Liver (tissue), 5 donors: ENCODE results near the gene TRIM38. TPM values are rescaled to one million over a fixed set of nuclear protein-coding genes. Genes with fewer than 3 reads are reported as not detected.

ENCODE experiments used
- polyA plus RNA-seq, 2 donors: library from polyadenylated mRNA; stranded (reverse) in 1 of 2; unstranded in 1 of 2; fragments of 200-250 nt in 1 of 2; fragments of >200 nt in 1 of 2; fragmentation: Nextera tagmentation in 1 of 2; extraction: Ambion mirVana in 1 of 2; gene quantifications; one replicate each; pipeline versions ENCODE4 v1.2.1 to v1.2.3, GENCODE V29; 2013 to 2015
- small RNA-seq: library from RNA; depleted of rRNA; stranded (forward); fragments of <200 nt; gene quantifications from one replicate; pipeline ENCODE3, GENCODE V24; 2014
- total RNA-seq, 2 donors: library from RNA; depleted of rRNA; stranded (reverse); fragments of >200 nt; gene quantifications; one replicate each; pipeline ENCODE4 v1.2.3, GENCODE V29; 2014
- donor health status: healthy.
- donor health status: healthy.
- donor health status: healthy.

Gene TRIM38
- total and polyA plus RNA-seq, 4 donors, result 1.5 to 3.9 (median 2.9) TPM

Small RNA genes within 50 kb of the gene (small RNA-seq; reads per million reads assigned to genes)
- gene HIST1H1PS2, result not detected

Other genes starting within 250 kb of the TRIM38 start
- 10 to 100 TPM in 1 of 2 donors, 1 to 10 TPM in 1; 4.6 to 27.3 TPM for gene SLC17A4, start 208.1 kb upstream of the TRIM38 start, total RNA-seq
- 10 to 100 TPM in 1 of 2 donors, 1 to 10 TPM in 1; 4.4 to 12.1 TPM for gene SLC17A4, start 208.1 kb upstream of the TRIM38 start, polyA plus RNA-seq
- gene SLC17A1, start 130.8 kb upstream of the TRIM38 start, total RNA-seq, result 10 to 100 TPM; 11.1 to 25.8 TPM
- 10 to 100 TPM in 1 of 2 donors, 1 to 10 TPM in 1; 3.9 to 11.7 TPM for gene SLC17A1, start 130.8 kb upstream of the TRIM38 start, polyA plus RNA-seq
- gene SLC17A3, start 88.6 kb upstream of the TRIM38 start, total RNA-seq, result 10 to 100 TPM in 1 of 2 donors, 1 to 10 TPM in 1; 1.6 to 13.6 TPM
- gene SLC17A3, start 88.6 kb upstream of the TRIM38 start, polyA plus RNA-seq, result 10 to 100 TPM in 1 of 2 donors, 1 to 10 TPM in 1; 8.3 to 23.2 TPM
- 10 to 100 TPM; 43.3 to 88.1 TPM for gene SLC17A2, start 32.1 kb upstream of the TRIM38 start, total RNA-seq
- gene SLC17A2, start 32.1 kb upstream of the TRIM38 start, polyA plus RNA-seq, result 10 to 100 TPM; 26.2 to 32.3 TPM
- 10 to 100 TPM in 1 of 2 donors, 1 to 10 TPM in 1; 6.7 to 12.7 TPM for gene HFE, start 124.6 kb downstream of the TRIM38 start, total RNA-seq
- 1 to 10 TPM; 6.3 to 9.6 TPM for gene HFE, start 124.6 kb downstream of the TRIM38 start, polyA plus RNA-seq